ENCODE results near the gene HID1. TPM values are rescaled to one million over a fixed set of nuclear protein-coding genes. Genes with fewer than 3 reads are reported as not detected.

The HID1 gene
- total and polyA plus RNA-seq, 9 of the 15 experiments (the other 6 are each of a cell fraction or from before 2014, with no cell fraction given) = 0.14 to 2.1 (median 0.54) TPM; not detected in 2

DNA sequence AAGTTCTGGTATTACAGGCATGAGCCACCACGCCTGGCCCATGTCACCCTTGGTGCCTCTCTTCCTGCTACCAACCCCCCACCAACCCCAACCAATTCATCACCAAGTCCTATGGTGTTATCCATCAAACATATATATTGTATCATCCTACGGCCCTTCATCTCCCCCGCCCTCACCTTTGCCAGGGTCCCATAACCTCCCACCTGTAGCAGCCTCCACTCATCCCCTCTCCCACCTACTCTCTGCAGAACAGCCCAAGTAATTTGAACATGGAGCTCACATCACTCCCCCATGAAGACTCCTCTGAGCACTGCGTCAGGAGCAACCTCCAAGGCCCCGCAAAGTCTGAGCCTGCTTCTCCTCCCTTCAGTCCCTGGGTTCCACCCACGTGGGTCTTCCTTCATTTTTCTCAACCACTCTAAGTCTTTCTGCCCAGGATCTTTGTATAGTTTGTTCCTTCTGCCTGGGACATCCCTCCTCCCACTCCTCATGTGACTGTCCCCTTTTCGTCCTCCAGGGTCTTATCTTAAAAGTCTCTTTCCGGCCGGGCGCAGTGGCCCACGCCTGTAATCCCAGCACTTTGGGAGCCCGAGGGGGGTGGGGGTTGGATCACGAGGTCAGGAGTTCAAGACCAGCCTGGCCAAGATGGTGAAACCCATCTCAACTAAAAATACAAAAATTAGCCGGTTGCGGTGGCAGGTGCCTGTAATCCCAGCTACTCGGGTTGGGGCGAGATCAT, 7.0 kb upstream of the HID1 start (continued):
- TF ChIP-seq, protein P1, sequence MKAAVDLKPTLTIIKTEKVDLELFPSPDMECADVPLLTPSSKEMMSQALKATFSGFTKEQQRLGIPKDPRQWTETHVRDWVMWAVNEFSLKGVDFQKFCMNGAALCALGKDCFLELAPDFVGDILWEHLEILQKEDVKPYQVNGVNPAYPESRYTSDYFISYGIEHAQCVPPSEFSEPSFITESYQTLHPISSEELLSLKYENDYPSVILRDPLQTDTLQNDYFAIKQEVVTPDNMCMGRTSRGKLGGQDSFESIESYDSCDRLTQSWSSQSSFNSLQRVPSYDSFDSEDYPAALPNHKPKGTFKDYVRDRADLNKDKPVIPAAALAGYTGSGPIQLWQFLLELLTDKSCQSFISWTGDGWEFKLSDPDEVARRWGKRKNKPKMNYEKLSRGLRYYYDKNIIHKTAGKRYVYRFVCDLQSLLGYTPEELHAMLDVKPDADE (conservative IDR thresholded peaks at IDR 0.05; ENCODE audit: control insufficient read depth, low read depth, low read length) = no peak
- TF ChIP-seq SMAD2 (IDR thresholded peaks at IDR 0.05; ENCODE audit: low read depth, low read length) (no peak), KLF1 (tag; IDR thresholded peaks at IDR 0.05) (no peak), TRIM24 (IDR thresholded peaks at IDR 0.05) (0 out of 4 replicates have a peak, but pooled peaks of 1 of the 2 experiments have one; percentile 12), MTA1 (IDR thresholded peaks at IDR 0.05; ENCODE audit: borderline replicate concordance) (no peak), MYC (IDR thresholded peaks at IDR 0.05; ENCODE audit: low read depth, low read length) (no peak), MYC (CRISPR knock-in tag; IDR thresholded peaks at IDR 0.05; ENCODE audit: borderline replicate concordance, low read depth) (peak; percentile 60; the same call in 1 of the 2 replicates), ZNF232 (CRISPR knock-in tag; IDR thresholded peaks at IDR 0.05) (no peak), CBX2 (IDR thresholded peaks at IDR 0.05; ENCODE audit: insufficient read depth, low read length, poor library complexity, severe bottlenecking) (no peak), ZNF57 (CRISPR knock-in tag; IDR thresholded peaks at IDR 0.05) (no peak), EZH2 (IDR thresholded peaks at IDR 0.05; ENCODE audit: borderline replicate concordance, low read depth, low read length) (no peak), RFX1 (IDR thresholded peaks at IDR 0.05) (no peak), HSF4 (CRISPR knock-in tag; IDR thresholded peaks at IDR 0.05; ENCODE audit: borderline replicate concordance) (no peak), MEF2D (tag; conservative IDR thresholded peaks at IDR 0.05; ENCODE audit: low read depth) (0 out of 2 replicates have a peak, but pooled peaks have one; percentile 15)
- TF ChIP-seq, protein P2, sequence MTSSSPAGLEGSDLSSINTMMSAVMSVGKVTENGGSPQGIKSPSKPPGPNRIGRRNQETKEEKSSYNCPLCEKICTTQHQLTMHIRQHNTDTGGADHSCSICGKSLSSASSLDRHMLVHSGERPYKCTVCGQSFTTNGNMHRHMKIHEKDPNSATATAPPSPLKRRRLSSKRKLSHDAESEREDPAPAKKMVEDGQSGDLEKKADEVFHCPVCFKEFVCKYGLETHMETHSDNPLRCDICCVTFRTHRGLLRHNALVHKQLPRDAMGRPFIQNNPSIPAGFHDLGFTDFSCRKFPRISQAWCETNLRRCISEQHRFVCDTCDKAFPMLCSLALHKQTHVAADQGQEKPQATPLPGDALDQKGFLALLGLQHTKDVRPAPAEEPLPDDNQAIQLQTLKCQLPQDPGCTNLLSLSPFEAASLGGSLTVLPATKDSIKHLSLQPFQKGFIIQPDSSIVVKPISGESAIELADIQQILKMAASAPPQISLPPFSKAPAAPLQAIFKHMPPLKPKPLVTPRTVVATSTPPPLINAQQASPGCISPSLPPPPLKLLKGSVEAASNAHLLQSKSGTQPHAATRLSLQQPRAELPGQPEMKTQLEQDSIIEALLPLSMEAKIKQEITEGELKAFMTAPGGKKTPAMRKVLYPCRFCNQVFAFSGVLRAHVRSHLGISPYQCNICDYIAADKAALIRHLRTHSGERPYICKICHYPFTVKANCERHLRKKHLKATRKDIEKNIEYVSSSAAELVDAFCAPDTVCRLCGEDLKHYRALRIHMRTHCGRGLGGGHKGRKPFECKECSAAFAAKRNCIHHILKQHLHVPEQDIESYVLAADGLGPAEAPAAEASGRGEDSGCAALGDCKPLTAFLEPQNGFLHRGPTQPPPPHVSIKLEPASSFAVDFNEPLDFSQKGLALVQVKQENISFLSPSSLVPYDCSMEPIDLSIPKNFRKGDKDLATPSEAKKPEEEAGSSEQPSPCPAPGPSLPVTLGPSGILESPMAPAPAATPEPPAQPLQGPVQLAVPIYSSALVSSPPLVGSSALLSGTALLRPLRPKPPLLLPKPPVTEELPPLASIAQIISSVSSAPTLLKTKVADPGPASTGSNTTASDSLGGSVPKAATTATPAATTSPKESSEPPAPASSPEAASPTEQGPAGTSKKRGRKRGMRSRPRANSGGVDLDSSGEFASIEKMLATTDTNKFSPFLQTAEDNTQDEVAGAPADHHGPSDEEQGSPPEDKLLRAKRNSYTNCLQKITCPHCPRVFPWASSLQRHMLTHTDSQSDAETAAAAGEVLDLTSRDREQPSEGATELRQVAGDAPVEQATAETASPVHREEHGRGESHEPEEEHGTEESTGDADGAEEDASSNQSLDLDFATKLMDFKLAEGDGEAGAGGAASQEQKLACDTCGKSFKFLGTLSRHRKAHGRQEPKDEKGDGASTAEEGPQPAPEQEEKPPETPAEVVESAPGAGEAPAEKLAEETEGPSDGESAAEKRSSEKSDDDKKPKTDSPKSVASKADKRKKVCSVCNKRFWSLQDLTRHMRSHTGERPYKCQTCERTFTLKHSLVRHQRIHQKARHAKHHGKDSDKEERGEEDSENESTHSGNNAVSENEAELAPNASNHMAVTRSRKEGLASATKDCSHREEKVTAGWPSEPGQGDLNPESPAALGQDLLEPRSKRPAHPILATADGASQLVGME (CRISPR knock-in tag; IDR thresholded peaks at IDR 0.05) = no peak
- TF ChIP-seq, protein P3, sequence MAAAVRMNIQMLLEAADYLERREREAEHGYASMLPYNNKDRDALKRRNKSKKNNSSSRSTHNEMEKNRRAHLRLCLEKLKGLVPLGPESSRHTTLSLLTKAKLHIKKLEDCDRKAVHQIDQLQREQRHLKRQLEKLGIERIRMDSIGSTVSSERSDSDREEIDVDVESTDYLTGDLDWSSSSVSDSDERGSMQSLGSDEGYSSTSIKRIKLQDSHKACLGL (CRISPR knock-in tag; IDR thresholded peaks at IDR 0.05; ENCODE audit: borderline replicate concordance, poor library complexity, severe bottlenecking) = no peak
- TF ChIP-seq, protein P4, sequence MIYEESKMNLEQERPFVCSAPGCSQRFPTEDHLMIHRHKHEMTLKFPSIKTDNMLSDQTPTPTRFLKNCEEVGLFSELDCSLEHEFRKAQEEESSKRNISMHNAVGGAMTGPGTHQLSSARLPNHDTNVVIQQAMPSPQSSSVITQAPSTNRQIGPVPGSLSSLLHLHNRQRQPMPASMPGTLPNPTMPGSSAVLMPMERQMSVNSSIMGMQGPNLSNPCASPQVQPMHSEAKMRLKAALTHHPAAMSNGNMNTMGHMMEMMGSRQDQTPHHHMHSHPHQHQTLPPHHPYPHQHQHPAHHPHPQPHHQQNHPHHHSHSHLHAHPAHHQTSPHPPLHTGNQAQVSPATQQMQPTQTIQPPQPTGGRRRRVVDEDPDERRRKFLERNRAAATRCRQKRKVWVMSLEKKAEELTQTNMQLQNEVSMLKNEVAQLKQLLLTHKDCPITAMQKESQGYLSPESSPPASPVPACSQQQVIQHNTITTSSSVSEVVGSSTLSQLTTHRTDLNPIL (CRISPR knock-in tag; IDR thresholded peaks at IDR 0.05) = no peak
